DND-41 (cell line): ENCODE results near the gene SLC8B1.

Experiments used
- ATAC-seq: fragments of 200-7000 bp; cut with Tn5 transposase; 3 replicates; pipeline ENCODE4 v1.9.1; 2021; ENCODE audit warnings: low read depth; ENCODE audit not compliant: insufficient read depth
- DNase-seq: peaks from one replicate; pipeline ENCODE4 v3.0.0-alpha.2; 2020
- H2AFZ ChIP-seq: 2 replicates; pipeline ENCODE4 v1.6.0; 2012; ENCODE audit warnings: low read depth, low read length
- H3K27ac ChIP-seq: 2 replicates; pipeline ENCODE4 v1.5.1; 2012; ENCODE audit warnings: low read length, inconsistent platforms
- H3K27me3 ChIP-seq: fragments of 200-600 bp; sonication (generic); 2 replicates; pipeline ENCODE4 v1.6.0; 2012; ENCODE audit warnings: low read length, mild to moderate bottlenecking, inconsistent platforms; ENCODE audit not compliant: insufficient read depth, poor library complexity
- H3K36me3 ChIP-seq: 2 replicates; pipeline ENCODE4 v1.5.1; 2012; ENCODE audit warnings: low read length, inconsistent platforms; ENCODE audit not compliant: insufficient read depth
- H3K4me1 ChIP-seq: 2 replicates; pipeline ENCODE4 v1.5.1; 2012; ENCODE audit warnings: mild to moderate bottlenecking, low read length; ENCODE audit not compliant: insufficient read depth
- H3K4me2 ChIP-seq: 2 replicates; pipeline ENCODE4 v1.6.0; 2012; ENCODE audit warnings: mild to moderate bottlenecking, moderate library complexity, low read length, inconsistent platforms; ENCODE audit not compliant: insufficient read depth
- H3K4me3 ChIP-seq, 2 experiments: fragments of 200-600 bp in 1 of 2; shearing (Covaris generic) in 1 of 2; 2 replicates each; pipeline ENCODE4 v1.5.1; 2012 to 2016; ENCODE audit warnings: inconsistent platforms in 2 of 2, low read length in 2 of 2, mild to moderate bottlenecking in 2 of 2, low read depth in 1 of 2, moderate library complexity in 1 of 2
- H3K79me2 ChIP-seq: 2 replicates; pipeline ENCODE4 v1.6.0; 2012; ENCODE audit warnings: low read length, inconsistent platforms; ENCODE audit not compliant: insufficient read depth
- H3K9ac ChIP-seq: 2 replicates; pipeline ENCODE4 v1.6.0; 2012; ENCODE audit warnings: low read depth, mild to moderate bottlenecking, inconsistent platforms, low read length, moderate library complexity
- H3K9me3 ChIP-seq: 2 replicates; pipeline ENCODE4 v1.5.1; 2012; ENCODE audit warnings: low read length, moderate library complexity, mild to moderate bottlenecking, inconsistent platforms; ENCODE audit not compliant: insufficient read depth, severe bottlenecking
- H4K20me1 ChIP-seq: 2 replicates; pipeline ENCODE4 v1.6.0; 2012; ENCODE audit warnings: low read length; ENCODE audit not compliant: insufficient read depth
- EZH2 ChIP-seq: IDR thresholded peaks from 3 replicates; pipeline ENCODE4 v1.6.1; 2012; ENCODE audit warnings: borderline replicate concordance, low read depth, mild to moderate bottlenecking, moderate library complexity, low read length, inconsistent platforms; ENCODE audit not compliant: severe bottlenecking
- TF ChIP-seq, protein P1 (sequence below): IDR thresholded peaks from 2 replicates; pipeline ENCODE4 v1.5.1; 2012; ENCODE audit warnings: borderline replicate concordance, low read length, moderate library complexity, mild to moderate bottlenecking; ENCODE audit not compliant: poor library complexity, severe bottlenecking; ENCODE audit errors: extremely low read depth

Gene SLC8B1

DNA sequence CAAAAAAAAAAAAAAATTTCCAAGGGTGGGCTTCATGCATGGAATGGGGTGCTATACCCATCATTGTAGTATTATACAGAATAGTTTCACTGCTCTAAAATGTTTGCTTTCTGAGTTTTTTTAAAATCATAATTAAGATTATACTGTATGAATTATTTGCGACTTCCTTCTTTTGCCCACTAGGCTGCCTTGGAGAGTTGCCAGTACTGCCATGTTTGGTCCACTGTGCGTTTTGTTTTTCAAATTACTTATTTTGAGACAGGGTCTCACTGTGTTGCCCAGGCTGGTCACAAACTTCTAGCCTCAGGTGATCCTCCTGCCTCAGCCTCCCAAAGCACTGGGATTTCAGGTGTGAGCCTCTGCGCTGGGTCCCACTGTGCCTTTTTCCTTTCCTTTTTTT, 43.4 kb upstream of the SLC8B1 start:
- H3K79me2 ChIP-seq = no peaks in the 10 kb centered on the region
- H3K4me3 ChIP-seq = no peak overlapping the region
- H3K9ac ChIP-seq = no peak overlapping the region
- no peaks in the 10 kb centered on the region for H3K4me1 ChIP-seq
- TF ChIP-seq, protein P1, sequence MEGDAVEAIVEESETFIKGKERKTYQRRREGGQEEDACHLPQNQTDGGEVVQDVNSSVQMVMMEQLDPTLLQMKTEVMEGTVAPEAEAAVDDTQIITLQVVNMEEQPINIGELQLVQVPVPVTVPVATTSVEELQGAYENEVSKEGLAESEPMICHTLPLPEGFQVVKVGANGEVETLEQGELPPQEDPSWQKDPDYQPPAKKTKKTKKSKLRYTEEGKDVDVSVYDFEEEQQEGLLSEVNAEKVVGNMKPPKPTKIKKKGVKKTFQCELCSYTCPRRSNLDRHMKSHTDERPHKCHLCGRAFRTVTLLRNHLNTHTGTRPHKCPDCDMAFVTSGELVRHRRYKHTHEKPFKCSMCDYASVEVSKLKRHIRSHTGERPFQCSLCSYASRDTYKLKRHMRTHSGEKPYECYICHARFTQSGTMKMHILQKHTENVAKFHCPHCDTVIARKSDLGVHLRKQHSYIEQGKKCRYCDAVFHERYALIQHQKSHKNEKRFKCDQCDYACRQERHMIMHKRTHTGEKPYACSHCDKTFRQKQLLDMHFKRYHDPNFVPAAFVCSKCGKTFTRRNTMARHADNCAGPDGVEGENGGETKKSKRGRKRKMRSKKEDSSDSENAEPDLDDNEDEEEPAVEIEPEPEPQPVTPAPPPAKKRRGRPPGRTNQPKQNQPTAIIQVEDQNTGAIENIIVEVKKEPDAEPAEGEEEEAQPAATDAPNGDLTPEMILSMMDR = no peak
- TF ChIP-seq EZH2 = no peak
- H3K36me3 ChIP-seq = peaks cover 3% of the 10 kb centered on the region; the same call in 1 of the 2 replicates
- H3K27ac ChIP-seq = no peak overlapping the region
- ATAC-seq (no peak), DNase-seq (no peak)
- no peak overlapping the region for H2AFZ ChIP-seq
- no peak overlapping the region for H3K4me2 ChIP-seq
- no peaks in the 10 kb centered on the region for H3K9me3 ChIP-seq
- H3K27me3 ChIP-seq = no peaks in the 10 kb centered on the region
- H4K20me1 ChIP-seq = no peaks in the 10 kb centered on the region

- Histone ChIP-seq H3K4me1 (no peaks in the 10 kb centered on the region), H3K79me2 (no peaks in the 10 kb centered on the region), H3K27ac (no peak overlapping the region), H3K36me3 (peaks cover 3% of the 10 kb centered on the region; the same call in 1 of the 2 replicates), H3K9ac (no peak overlapping the region), H3K9me3 (no peaks in the 10 kb centered on the region), H4K20me1 (no peaks in the 10 kb centered on the region), H3K4me2 (no peak overlapping the region), H2AFZ (no peak overlapping the region), H3K4me3 (no peak overlapping the region), H3K27me3 (no peaks in the 10 kb centered on the region)
- ATAC-seq (no peak), DNase-seq (no peak)
- TF ChIP-seq EZH2 = no peak
- TF ChIP-seq, protein P1 = no peak
Measured at GRCh38 chr12:113374823-113375428, 40.0 kb upstream of the SLC8B1 start.

- no peak for ATAC-seq
- no peak overlapping the region for H3K4me2 ChIP-seq
Measured at GRCh38 chr12:113373969-113374368, 39.1 kb upstream of the SLC8B1 start.

More at GRCh38 chr12:113373969-113374368, 39.1 kb upstream of the SLC8B1 start:
- no peaks in the 10 kb centered on the region for H3K4me1 ChIP-seq
- peaks cover 3% of the 10 kb centered on the region; the same call in 1 of the 2 replicates for H3K36me3 ChIP-seq
- H2AFZ ChIP-seq = no peak overlapping the region
- TF ChIP-seq, protein P1 = no peak
- no peak for TF ChIP-seq EZH2
- H3K79me2 ChIP-seq = no peaks in the 10 kb centered on the region
- H3K9me3 ChIP-seq = no peaks in the 10 kb centered on the region
- H3K9ac ChIP-seq = no peak overlapping the region
- H3K27me3 ChIP-seq = no peaks in the 10 kb centered on the region
- no peak for DNase-seq
- no peak overlapping the region for H3K27ac ChIP-seq
- no peak overlapping the region for H3K4me3 ChIP-seq
- no peaks in the 10 kb centered on the region for H4K20me1 ChIP-seq
